GM23338 (cell line): ENCODE measurements around the gene TAGAP. TPM values are rescaled to one million over a fixed set of nuclear protein-coding genes. Genes with fewer than 3 reads are reported as not detected.

Source experiments
- ATAC-seq: fragments of 200-7000 bp; cut with Tn5 transposase; 3 replicates; pipeline ENCODE4 v1.9.1; 2020
- DNase-seq: peaks from one replicate; pipeline ENCODE4 v3.0.0-alpha.2; 2015; ENCODE audit warnings: low spot score
- H2AFZ ChIP-seq: fragments of 200-600 bp; sonication (generic); 2 replicates; pipeline ENCODE4 v1.8.0; 2016; ENCODE audit warnings: antibody characterized with exemption, mild to moderate bottlenecking, moderate library complexity
- H3F3A ChIP-seq: fragments of 200-600 bp; sonication (generic); replicated peaks from 2 replicates; pipeline ENCODE4 v1.8.0; 2017; ENCODE audit warnings: antibody characterized with exemption, mixed run types, low read depth
- H3K27ac ChIP-seq: fragments of 200-600 bp; sonication (generic); 2 replicates; pipeline ENCODE4 v1.6.1; 2016; ENCODE audit warnings: low read depth
- H3K27me3 ChIP-seq: fragments of 200-600 bp; sonication (generic); 2 replicates; pipeline ENCODE4 v1.8.0; 2016; ENCODE audit warnings: mild to moderate bottlenecking, mixed run types, moderate library complexity; ENCODE audit not compliant: insufficient read depth
- H3K36me3 ChIP-seq: fragments of 200-600 bp; sonication (generic); 2 replicates; pipeline ENCODE4 v1.8.0; 2016; ENCODE audit warnings: mild to moderate bottlenecking; ENCODE audit not compliant: insufficient read depth
- H3K4me1 ChIP-seq: fragments of 200-600 bp; sonication (generic); 2 replicates; pipeline ENCODE4 v1.8.0; 2016; ENCODE audit warnings: mild to moderate bottlenecking, moderate library complexity; ENCODE audit not compliant: insufficient read depth
- H3K4me2 ChIP-seq: fragments of 200-600 bp; sonication (generic); 2 replicates; pipeline ENCODE4 v1.7.1; 2017; ENCODE audit warnings: mixed run types
- H3K4me3 ChIP-seq: fragments of 200-600 bp; sonication (generic); 2 replicates; pipeline ENCODE4 v1.6.1; 2016; ENCODE audit warnings: mixed run types
- H3K79me2 ChIP-seq: fragments of 200-600 bp; sonication (generic); replicated peaks from 2 replicates; pipeline ENCODE4 v1.8.0; 2017; ENCODE audit warnings: mild to moderate bottlenecking; ENCODE audit not compliant: insufficient read depth
- H3K9me2 ChIP-seq: fragments of 200-600 bp; sonication (generic); 2 replicates; pipeline ENCODE4 v1.8.0; 2017; ENCODE audit not compliant: insufficient read depth
- H4K20me1 ChIP-seq: fragments of 200-600 bp; sonication (generic); replicated peaks from 2 replicates; pipeline ENCODE4 v1.8.0; 2017; ENCODE audit warnings: mild to moderate bottlenecking; ENCODE audit not compliant: insufficient read depth
- H3K27ac Mint-ChIP-seq: 2 replicates; pipeline ENCODE4 v1.8.0; 2020; ENCODE audit warnings: inconsistent platforms, mild to moderate bottlenecking, moderate library complexity, mixed read lengths
- H3K27me3 Mint-ChIP-seq: 3 replicates; pipeline ENCODE4 v1.8.0; 2022; ENCODE audit warnings: low read depth, mild to moderate bottlenecking, moderate library complexity, mixed read lengths, inconsistent platforms; ENCODE audit not compliant: insufficient read depth, poor library complexity
- H3K36me3 Mint-ChIP-seq: 3 replicates; pipeline ENCODE4 v1.8.0; 2021; ENCODE audit warnings: low read depth, mild to moderate bottlenecking, inconsistent platforms, moderate library complexity, mixed read lengths
- H3K4me1 Mint-ChIP-seq: 3 replicates; pipeline ENCODE4 v1.8.0; 2020; ENCODE audit warnings: mild to moderate bottlenecking, inconsistent platforms, mixed read lengths
- H3K4me3 Mint-ChIP-seq: 3 replicates; pipeline ENCODE4 v1.8.0; 2021; ENCODE audit warnings: moderate library complexity, mild to moderate bottlenecking, inconsistent platforms, mixed read lengths
- H3K9me3 Mint-ChIP-seq: 3 replicates; pipeline ENCODE4 v1.8.0; 2020; ENCODE audit warnings: moderate library complexity, mild to moderate bottlenecking, inconsistent platforms, mixed read lengths
- CREB1 ChIP-seq: fragments of 250-450 bp; sonication (Bioruptor Pico); IDR thresholded peaks from 2 replicates; pipeline ENCODE4 v1.5.0; 2020; ENCODE audit warnings: low read depth, mild to moderate bottlenecking, moderate library complexity
- ETS1 ChIP-seq: IDR thresholded peaks from 2 replicates; pipeline ENCODE4 v1.6.1; 2016; ENCODE audit warnings: antibody characterized with exemption
- EZH2 ChIP-seq: fragments of 200-600 bp; sonication (generic); IDR thresholded peaks from one replicate; pipeline ENCODE4 v1.8.0; 2017; ENCODE audit warnings: antibody characterized with exemption, mild to moderate bottlenecking, low read depth; ENCODE audit not compliant: unreplicated experiment
- EZH2phosphoT487 ChIP-seq: fragments of 200-600 bp; sonication (generic); IDR thresholded peaks from one replicate; pipeline ENCODE4 v1.8.1; 2018; ENCODE audit warnings: antibody characterized with exemption; ENCODE audit not compliant: unreplicated experiment
- JUNB ChIP-seq: IDR thresholded peaks from one replicate; pipeline ENCODE4 v1.6.1; 2016; ENCODE audit warnings: antibody characterized with exemption; ENCODE audit not compliant: unreplicated experiment
- NANOG ChIP-seq: IDR thresholded peaks from 2 replicates; pipeline ENCODE4 v1.6.1; 2016; ENCODE audit warnings: antibody characterized with exemption, borderline replicate concordance
- POLR2AphosphoS5 ChIP-seq: IDR thresholded peaks from 2 replicates; pipeline ENCODE4 v1.6.1; 2016; ENCODE audit warnings: antibody characterized with exemption, low read depth
- STAT1 ChIP-seq: IDR thresholded peaks from one replicate; pipeline ENCODE4 v1.6.1; 2016; ENCODE audit warnings: antibody characterized with exemption; ENCODE audit not compliant: unreplicated experiment
- ZNF114 ChIP-seq: fragments of 250-450 bp; sonication (Bioruptor Pico); IDR thresholded peaks from 2 replicates; pipeline ENCODE4 v1.5.0; 2020; ENCODE audit warnings: mild to moderate bottlenecking, moderate library complexity
- ZNF331 ChIP-seq: fragments of 250-450 bp; sonication (Bioruptor Pico); IDR thresholded peaks from 2 replicates; pipeline ENCODE4 v1.5.0; 2020; ENCODE audit warnings: low read depth, mild to moderate bottlenecking, moderate library complexity
- polyA plus RNA-seq: library from polyadenylated mRNA; unstranded; fragments of >200 nt; fragmentation: Nextera tagmentation; extraction: Ambion mirVana; gene quantifications from 2 replicates; pipeline ENCODE4 v1.2.1, GENCODE V29; 2016
- total RNA-seq: library from RNA; depleted of rRNA; stranded (reverse); fragments of >200 nt; shearing (Covaris generic); gene quantifications from 2 replicates; pipeline ENCODE4 v1.2.3, GENCODE V29; 2014
- TF ChIP-seq, protein P1 (sequence below), 2 experiments: fragments of 200-600 bp in 1 of 2; sonication (generic) in 1 of 2; conservative IDR thresholded peaks; 2 replicates each; pipeline versions ENCODE4 v1.5.1 to v1.6.1; 2016 to 2017; ENCODE audit warnings: antibody characterized with exemption in 2 of 2, low read depth in 2 of 2, mild to moderate bottlenecking in 2 of 2, moderate library complexity in 1 of 2
- TF ChIP-seq, protein P2 (sequence below): IDR thresholded peaks from one replicate; pipeline ENCODE4 v1.6.1; 2018; ENCODE audit warnings: antibody characterized with exemption; ENCODE audit not compliant: unreplicated experiment
- TF ChIP-seq, protein P3 (sequence below): fragments of 250-450 bp; sonication (Bioruptor Pico); IDR thresholded peaks from 2 replicates; pipeline ENCODE4 v1.5.0; 2020; ENCODE audit warnings: mild to moderate bottlenecking, moderate library complexity

Gene TAGAP
- total and polyA plus RNA-seq, 2 experiments from 2014 or later, result not detected

- H3K27me3 ChIP-seq, result no peaks in the 10 kb centered on the region
Observed at GRCh38 chr6:159042826-159043181, 2.0 kb downstream of the TAGAP start.

More at GRCh38 chr6:159042826-159043181, 2.0 kb downstream of the TAGAP start:
- no peak for ATAC-seq
- Mint-ChIP-seq H3K36me3 (no peaks in the 10 kb centered on the region), H3K9me3 (no peaks in the 10 kb centered on the region), H3K27ac (no peak overlapping the region), H3K4me3 (no peak overlapping the region), H3K4me1 (peaks cover 21% of the 10 kb centered on the region; the same call in 2 of the 3 replicates), H3K27me3 (no peaks in the 10 kb centered on the region)
- Histone ChIP-seq H3K4me1 (no peaks in the 10 kb centered on the region; the same call in 1 of the 2 replicates), H3K4me3 (no peak overlapping the region), H4K20me1 (no peaks in the 10 kb centered on the region), H3F3A (no peaks in the 10 kb centered on the region), H3K79me2 (no peaks in the 10 kb centered on the region), H3K27ac (no peak overlapping the region), H3K9me2 (no peaks in the 10 kb centered on the region), H3K36me3 (no peaks in the 10 kb centered on the region), H2AFZ (no peak overlapping the region), H3K4me2 (no peak overlapping the region)
- no peak for TF ChIP-seq EZH2
- no peak for TF ChIP-seq JUNB
- TF ChIP-seq, protein P1, sequence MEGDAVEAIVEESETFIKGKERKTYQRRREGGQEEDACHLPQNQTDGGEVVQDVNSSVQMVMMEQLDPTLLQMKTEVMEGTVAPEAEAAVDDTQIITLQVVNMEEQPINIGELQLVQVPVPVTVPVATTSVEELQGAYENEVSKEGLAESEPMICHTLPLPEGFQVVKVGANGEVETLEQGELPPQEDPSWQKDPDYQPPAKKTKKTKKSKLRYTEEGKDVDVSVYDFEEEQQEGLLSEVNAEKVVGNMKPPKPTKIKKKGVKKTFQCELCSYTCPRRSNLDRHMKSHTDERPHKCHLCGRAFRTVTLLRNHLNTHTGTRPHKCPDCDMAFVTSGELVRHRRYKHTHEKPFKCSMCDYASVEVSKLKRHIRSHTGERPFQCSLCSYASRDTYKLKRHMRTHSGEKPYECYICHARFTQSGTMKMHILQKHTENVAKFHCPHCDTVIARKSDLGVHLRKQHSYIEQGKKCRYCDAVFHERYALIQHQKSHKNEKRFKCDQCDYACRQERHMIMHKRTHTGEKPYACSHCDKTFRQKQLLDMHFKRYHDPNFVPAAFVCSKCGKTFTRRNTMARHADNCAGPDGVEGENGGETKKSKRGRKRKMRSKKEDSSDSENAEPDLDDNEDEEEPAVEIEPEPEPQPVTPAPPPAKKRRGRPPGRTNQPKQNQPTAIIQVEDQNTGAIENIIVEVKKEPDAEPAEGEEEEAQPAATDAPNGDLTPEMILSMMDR (conservative IDR thresholded peaks at IDR 0.05; ENCODE audit: low read depth in 2 of 2), result no peak
- TF ChIP-seq ETS1, result no peak
- TF ChIP-seq, protein P2, sequence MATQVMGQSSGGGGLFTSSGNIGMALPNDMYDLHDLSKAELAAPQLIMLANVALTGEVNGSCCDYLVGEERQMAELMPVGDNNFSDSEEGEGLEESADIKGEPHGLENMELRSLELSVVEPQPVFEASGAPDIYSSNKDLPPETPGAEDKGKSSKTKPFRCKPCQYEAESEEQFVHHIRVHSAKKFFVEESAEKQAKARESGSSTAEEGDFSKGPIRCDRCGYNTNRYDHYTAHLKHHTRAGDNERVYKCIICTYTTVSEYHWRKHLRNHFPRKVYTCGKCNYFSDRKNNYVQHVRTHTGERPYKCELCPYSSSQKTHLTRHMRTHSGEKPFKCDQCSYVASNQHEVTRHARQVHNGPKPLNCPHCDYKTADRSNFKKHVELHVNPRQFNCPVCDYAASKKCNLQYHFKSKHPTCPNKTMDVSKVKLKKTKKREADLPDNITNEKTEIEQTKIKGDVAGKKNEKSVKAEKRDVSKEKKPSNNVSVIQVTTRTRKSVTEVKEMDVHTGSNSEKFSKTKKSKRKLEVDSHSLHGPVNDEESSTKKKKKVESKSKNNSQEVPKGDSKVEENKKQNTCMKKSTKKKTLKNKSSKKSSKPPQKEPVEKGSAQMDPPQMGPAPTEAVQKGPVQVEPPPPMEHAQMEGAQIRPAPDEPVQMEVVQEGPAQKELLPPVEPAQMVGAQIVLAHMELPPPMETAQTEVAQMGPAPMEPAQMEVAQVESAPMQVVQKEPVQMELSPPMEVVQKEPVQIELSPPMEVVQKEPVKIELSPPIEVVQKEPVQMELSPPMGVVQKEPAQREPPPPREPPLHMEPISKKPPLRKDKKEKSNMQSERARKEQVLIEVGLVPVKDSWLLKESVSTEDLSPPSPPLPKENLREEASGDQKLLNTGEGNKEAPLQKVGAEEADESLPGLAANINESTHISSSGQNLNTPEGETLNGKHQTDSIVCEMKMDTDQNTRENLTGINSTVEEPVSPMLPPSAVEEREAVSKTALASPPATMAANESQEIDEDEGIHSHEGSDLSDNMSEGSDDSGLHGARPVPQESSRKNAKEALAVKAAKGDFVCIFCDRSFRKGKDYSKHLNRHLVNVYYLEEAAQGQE, result no peak
- TF ChIP-seq POLR2AphosphoS5, result no peak
- no peak for TF ChIP-seq ZNF114 (CRISPR knock-in tag)
- no peak for TF ChIP-seq STAT1
- no peak for TF ChIP-seq NANOG
- TF ChIP-seq EZH2phosphoT487, result no peak
- TF ChIP-seq, protein P3, sequence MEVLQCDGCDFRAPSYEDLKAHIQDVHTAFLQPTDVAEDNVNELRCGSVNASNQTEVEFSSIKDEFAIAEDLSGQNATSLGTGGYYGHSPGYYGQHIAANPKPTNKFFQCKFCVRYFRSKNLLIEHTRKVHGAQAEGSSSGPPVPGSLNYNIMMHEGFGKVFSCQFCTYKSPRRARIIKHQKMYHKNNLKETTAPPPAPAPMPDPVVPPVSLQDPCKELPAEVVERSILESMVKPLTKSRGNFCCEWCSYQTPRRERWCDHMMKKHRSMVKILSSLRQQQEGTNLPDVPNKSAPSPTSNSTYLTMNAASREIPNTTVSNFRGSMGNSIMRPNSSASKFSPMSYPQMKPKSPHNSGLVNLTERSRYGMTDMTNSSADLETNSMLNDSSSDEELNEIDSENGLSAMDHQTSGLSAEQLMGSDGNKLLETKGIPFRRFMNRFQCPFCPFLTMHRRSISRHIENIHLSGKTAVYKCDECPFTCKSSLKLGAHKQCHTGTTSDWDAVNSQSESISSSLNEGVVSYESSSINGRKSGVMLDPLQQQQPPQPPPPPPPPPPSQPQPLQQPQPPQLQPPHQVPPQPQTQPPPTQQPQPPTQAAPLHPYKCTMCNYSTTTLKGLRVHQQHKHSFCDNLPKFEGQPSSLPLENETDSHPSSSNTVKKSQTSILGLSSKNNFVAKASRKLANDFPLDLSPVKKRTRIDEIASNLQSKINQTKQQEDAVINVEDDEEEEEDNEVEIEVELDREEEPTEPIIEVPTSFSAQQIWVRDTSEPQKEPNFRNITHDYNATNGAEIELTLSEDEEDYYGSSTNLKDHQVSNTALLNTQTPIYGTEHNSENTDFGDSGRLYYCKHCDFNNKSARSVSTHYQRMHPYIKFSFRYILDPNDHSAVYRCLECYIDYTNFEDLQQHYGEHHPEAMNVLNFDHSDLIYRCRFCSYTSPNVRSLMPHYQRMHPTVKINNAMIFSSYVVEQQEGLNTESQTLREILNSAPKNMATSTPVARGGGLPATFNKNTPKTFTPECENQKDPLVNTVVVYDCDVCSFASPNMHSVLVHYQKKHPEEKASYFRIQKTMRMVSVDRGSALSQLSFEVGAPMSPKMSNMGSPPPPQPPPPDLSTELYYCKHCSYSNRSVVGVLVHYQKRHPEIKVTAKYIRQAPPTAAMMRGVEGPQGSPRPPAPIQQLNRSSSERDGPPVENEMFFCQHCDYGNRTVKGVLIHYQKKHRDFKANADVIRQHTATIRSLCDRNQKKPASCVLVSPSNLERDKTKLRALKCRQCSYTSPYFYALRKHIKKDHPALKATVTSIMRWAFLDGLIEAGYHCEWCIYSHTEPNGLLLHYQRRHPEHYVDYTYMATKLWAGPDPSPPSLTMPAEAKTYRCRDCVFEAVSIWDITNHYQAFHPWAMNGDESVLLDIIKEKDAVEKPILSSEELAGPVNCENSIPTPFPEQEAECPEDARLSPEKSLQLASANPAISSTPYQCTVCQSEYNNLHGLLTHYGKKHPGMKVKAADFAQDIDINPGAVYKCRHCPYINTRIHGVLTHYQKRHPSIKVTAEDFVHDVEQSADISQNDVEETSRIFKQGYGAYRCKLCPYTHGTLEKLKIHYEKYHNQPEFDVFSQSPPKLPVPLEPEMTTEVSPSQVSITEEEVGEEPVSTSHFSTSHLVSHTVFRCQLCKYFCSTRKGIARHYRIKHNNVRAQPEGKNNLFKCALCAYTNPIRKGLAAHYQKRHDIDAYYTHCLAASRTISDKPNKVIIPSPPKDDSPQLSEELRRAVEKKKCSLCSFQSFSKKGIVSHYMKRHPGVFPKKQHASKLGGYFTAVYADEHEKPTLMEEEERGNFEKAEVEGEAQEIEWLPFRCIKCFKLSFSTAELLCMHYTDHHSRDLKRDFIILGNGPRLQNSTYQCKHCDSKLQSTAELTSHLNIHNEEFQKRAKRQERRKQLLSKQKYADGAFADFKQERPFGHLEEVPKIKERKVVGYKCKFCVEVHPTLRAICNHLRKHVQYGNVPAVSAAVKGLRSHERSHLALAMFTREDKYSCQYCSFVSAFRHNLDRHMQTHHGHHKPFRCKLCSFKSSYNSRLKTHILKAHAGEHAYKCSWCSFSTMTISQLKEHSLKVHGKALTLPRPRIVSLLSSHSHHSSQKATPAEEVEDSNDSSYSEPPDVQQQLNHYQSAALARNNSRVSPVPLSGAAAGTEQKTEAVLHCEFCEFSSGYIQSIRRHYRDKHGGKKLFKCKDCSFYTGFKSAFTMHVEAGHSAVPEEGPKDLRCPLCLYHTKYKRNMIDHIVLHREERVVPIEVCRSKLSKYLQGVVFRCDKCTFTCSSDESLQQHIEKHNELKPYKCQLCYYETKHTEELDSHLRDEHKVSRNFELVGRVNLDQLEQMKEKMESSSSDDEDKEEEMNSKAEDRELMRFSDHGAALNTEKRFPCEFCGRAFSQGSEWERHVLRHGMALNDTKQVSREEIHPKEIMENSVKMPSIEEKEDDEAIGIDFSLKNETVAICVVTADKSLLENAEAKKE (CRISPR knock-in tag), result no peak
- TF ChIP-seq ZNF331, result no peak
- TF ChIP-seq CREB1, result no peak
- no peak for DNase-seq
